ENCODE results near the gene GUK1. TPM values are rescaled to one million over a fixed set of nuclear protein-coding genes. Genes with fewer than 3 reads are reported as not detected.

GUK1 gene
- total and polyA plus RNA-seq, 2 of the 4 experiments (the other 2 are of a cell fraction): 465 to 548 TPM

DNA sequence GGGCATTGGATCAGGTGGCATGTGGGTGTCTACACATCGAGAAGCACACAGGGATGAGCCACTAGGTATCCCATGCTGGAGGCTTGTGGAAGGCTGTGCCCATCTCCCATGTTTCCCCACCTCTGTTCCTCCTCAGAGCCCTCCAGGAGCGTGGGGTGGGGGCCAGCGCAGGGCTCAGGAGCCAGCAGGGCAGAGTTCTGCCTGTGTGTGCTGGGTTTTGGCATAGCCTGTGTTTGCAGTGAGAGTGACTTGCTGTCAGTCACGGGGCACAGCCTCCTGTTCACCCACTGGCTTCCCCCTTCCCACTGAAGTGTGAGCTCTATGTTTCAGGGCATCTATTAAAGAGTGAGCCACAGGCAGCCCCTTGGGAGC lies 35.9 kb downstream of the GUK1 start:
- no CpG with 5 or more reads among the region's 4 CpGs for WGBS, 2 experiments (ENCODE audit: extremely low coverage in 2 of 2, insufficient read length in 1 of 2)
- H2BK15ac ChIP-seq (ENCODE audit: low read depth, low read length): no peak overlapping the region
- dilution Hi-C loops (cut with HindIII; ENCODE audit: low sequenced_read_pairs, unreplicated experiment) (no loop called here), intact Hi-C loops (cut with micrococcal nuclease) (no loop called here), in situ Hi-C loops (cut with MboI; ENCODE audit: low sequenced_read_pairs) (no loop called here)
- H3K9me1 ChIP-seq (ENCODE audit: insufficient read depth, low read length): peaks cover 10% of the 10 kb centered on the region
- no peak overlapping the region for H3K4me2 ChIP-seq (ENCODE audit: low read depth, low read length)
- no peak overlapping the region for H4K5ac ChIP-seq (ENCODE audit: low read depth, low read length)
- H3K23ac ChIP-seq (ENCODE audit: low read depth, low read length): no peak overlapping the region
- no peak overlapping the region for H3K4me3 ChIP-seq (ENCODE audit: insufficient read depth, low read depth, low read length)
- peak overlapping the region; percentile 16 for H2AK9ac ChIP-seq (replicated peaks; ENCODE audit: low read depth, low read length, poor library complexity)
- H2BK5ac ChIP-seq (ENCODE audit: low read depth, low read length, poor library complexity, severe bottlenecking): no peak overlapping the region
- no peak overlapping the region for H3K27ac ChIP-seq (ENCODE audit: insufficient read depth, low read length)
- H2BK120ac ChIP-seq (ENCODE audit: low read depth, low read length): no peak overlapping the region
- POLR2A ChIA-PET (ENCODE audit: unreplicated experiment): interaction anchor here (1.3 kb wide), 1 partner anchor 11 kb away, joined by 3 read pairs; the partner anchor contains the start of gene IBA57
- H3K27me3 ChIP-seq (ENCODE audit: control insufficient read depth, insufficient read depth, low read length): no peaks in the 10 kb centered on the region
- H4K20me1 ChIP-seq (ENCODE audit: insufficient read depth, low read length): peaks cover 11% of the 10 kb centered on the region
- no peak overlapping the region for H3K4ac ChIP-seq (ENCODE audit: low read depth, low read length)
- H3K9me3 ChIP-seq (ENCODE audit: control insufficient read depth, insufficient read depth, low read length): peaks cover under 1% of the 10 kb centered on the region; the same call in 1 of the 2 replicates
- CTCF ChIA-PET: no interaction called here
- H2AFZ ChIP-seq (replicated peaks; ENCODE audit: low read length, poor library complexity): no peak overlapping the region
- H3K9ac ChIP-seq (ENCODE audit: low read depth, low read length): no peak overlapping the region
- no peak overlapping the region for H2AK5ac ChIP-seq (ENCODE audit: low read depth, low read length)
- no TSS peak for BruUV-seq (replicated peaks)
- DNase-seq (no peak), ATAC-seq (ENCODE audit: low read depth) (no peak)
- no peak overlapping the region for H3K56ac ChIP-seq (ENCODE audit: extremely low read depth, insufficient read depth, low read length)
- H4K8ac ChIP-seq (ENCODE audit: low read depth in 2 of 2, low read length in 2 of 2): no peak overlapping the region
- no peak overlapping the region for H3K18ac ChIP-seq (ENCODE audit: low read depth, low read length)
- H3K79me1 ChIP-seq (ENCODE audit: low read depth in 1 of 2, low read length in 2 of 2): peaks cover 6 to 49% of the 10 kb centered on the region in 2 experiments
- H3K36me3 ChIP-seq (ENCODE audit: control insufficient read depth, insufficient read depth, low read length): 0 out of 2 replicates have a peak, but pooled peaks cover 4% of the 10 kb centered on the region
- peaks cover 11% of the 10 kb centered on the region for H3K4me1 ChIP-seq (ENCODE audit: control insufficient read depth, insufficient read depth, low read length)
- no peak overlapping the region for H2BK20ac ChIP-seq (ENCODE audit: low read depth, low read length)
- TF ChIP-seq RAD21 (IDR thresholded peaks at IDR 0.05; ENCODE audit: low read length): no peak
- no peak for TF ChIP-seq POLR2A (IDR thresholded peaks at IDR 0.05; ENCODE audit: low read depth, low read length)
- TF ChIP-seq, protein P1, sequence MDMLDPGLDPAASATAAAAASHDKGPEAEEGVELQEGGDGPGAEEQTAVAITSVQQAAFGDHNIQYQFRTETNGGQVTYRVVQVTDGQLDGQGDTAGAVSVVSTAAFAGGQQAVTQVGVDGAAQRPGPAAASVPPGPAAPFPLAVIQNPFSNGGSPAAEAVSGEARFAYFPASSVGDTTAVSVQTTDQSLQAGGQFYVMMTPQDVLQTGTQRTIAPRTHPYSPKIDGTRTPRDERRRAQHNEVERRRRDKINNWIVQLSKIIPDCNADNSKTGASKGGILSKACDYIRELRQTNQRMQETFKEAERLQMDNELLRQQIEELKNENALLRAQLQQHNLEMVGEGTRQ (IDR thresholded peaks at IDR 0.05; ENCODE audit: low read depth, low read length): no peak
- TF ChIP-seq MAFK (IDR thresholded peaks at IDR 0.05; ENCODE audit: low read depth, low read length): no peak
- TF ChIP-seq MAZ (IDR thresholded peaks at IDR 0.05; ENCODE audit: borderline replicate concordance, low read depth, low read length): no peak
- TF ChIP-seq FOS (IDR thresholded peaks at IDR 0.05; ENCODE audit: low read depth, low read length): no peak
- TF ChIP-seq MXI1 (IDR thresholded peaks at IDR 0.05; ENCODE audit: borderline replicate concordance, low read depth, low read length): no peak
- TF ChIP-seq, protein P2, sequence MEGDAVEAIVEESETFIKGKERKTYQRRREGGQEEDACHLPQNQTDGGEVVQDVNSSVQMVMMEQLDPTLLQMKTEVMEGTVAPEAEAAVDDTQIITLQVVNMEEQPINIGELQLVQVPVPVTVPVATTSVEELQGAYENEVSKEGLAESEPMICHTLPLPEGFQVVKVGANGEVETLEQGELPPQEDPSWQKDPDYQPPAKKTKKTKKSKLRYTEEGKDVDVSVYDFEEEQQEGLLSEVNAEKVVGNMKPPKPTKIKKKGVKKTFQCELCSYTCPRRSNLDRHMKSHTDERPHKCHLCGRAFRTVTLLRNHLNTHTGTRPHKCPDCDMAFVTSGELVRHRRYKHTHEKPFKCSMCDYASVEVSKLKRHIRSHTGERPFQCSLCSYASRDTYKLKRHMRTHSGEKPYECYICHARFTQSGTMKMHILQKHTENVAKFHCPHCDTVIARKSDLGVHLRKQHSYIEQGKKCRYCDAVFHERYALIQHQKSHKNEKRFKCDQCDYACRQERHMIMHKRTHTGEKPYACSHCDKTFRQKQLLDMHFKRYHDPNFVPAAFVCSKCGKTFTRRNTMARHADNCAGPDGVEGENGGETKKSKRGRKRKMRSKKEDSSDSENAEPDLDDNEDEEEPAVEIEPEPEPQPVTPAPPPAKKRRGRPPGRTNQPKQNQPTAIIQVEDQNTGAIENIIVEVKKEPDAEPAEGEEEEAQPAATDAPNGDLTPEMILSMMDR (conservative IDR thresholded peaks at IDR 0.05; ENCODE audit: low read depth, low read length): no peak
- TF ChIP-seq RFX5 (IDR thresholded peaks at IDR 0.05; ENCODE audit: low read depth, low read length): no peak
- TF ChIP-seq, protein P3, sequence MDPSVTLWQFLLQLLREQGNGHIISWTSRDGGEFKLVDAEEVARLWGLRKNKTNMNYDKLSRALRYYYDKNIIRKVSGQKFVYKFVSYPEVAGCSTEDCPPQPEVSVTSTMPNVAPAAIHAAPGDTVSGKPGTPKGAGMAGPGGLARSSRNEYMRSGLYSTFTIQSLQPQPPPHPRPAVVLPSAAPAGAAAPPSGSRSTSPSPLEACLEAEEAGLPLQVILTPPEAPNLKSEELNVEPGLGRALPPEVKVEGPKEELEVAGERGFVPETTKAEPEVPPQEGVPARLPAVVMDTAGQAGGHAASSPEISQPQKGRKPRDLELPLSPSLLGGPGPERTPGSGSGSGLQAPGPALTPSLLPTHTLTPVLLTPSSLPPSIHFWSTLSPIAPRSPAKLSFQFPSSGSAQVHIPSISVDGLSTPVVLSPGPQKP (IDR thresholded peaks at IDR 0.05; ENCODE audit: borderline replicate concordance, low read depth, low read length): no peak
- TF ChIP-seq CEBPB (IDR thresholded peaks at IDR 0.05; ENCODE audit: low read depth, low read length): no peak
- no peak for TF ChIP-seq BHLHE40 (IDR thresholded peaks at IDR 0.05; ENCODE audit: low read depth, low read length)
- TF ChIP-seq CHD1 (IDR thresholded peaks at IDR 0.05; ENCODE audit: low read depth, low read length): no peak
- no peak for TF ChIP-seq RCOR1 (IDR thresholded peaks at IDR 0.05; ENCODE audit: insufficient replicate concordance, low read length)
- TF ChIP-seq SMC3 (IDR thresholded peaks at IDR 0.05; ENCODE audit: low read depth, low read length): no peak
- TF ChIP-seq NFE2L2 (IDR thresholded peaks at IDR 0.05; ENCODE audit: low read depth, low read length): no peak
- no peak overlapping the region for H3K14ac ChIP-seq (replicated peaks; ENCODE audit: low read depth, low read length)
- no peak overlapping the region for H4K91ac ChIP-seq (ENCODE audit: insufficient read depth, low read depth, low read length)
